GM12878 (cell line): ENCODE measurements around the gene TMEM37.

Source experiments
- BRCA1 ChIP-seq: IDR thresholded peaks from 2 replicates; pipeline ENCODE4 v1.6.1; 2011; ENCODE audit warnings: low read depth, low read length, improper control_type of control experiment
- CREM ChIP-seq: IDR thresholded peaks from 2 replicates; pipeline ENCODE4 v1.6.1; 2014; ENCODE audit warnings: antibody characterized with exemption, low read depth
- FOXK2 ChIP-seq: fragments of 450-650 bp; IDR thresholded peaks from 2 replicates; pipeline ENCODE4 v1.6.1; 2017; ENCODE audit warnings: mild to moderate bottlenecking, moderate library complexity
- RAD21 ChIP-seq: IDR thresholded peaks from 2 replicates; pipeline ENCODE4 v1.6.1; 2011; ENCODE audit warnings: mild to moderate bottlenecking, low read depth, low read length, moderate library complexity; ENCODE audit not compliant: insufficient read depth
- TBL1XR1 ChIP-seq: IDR thresholded peaks from 2 replicates; pipeline ENCODE4 v1.6.1; 2012; ENCODE audit warnings: low read depth, low read length, improper control_type of control experiment
- ZNF622 ChIP-seq: fragments of 450-650 bp; IDR thresholded peaks from 2 replicates; pipeline ENCODE4 v1.6.1; 2017; ENCODE audit warnings: mild to moderate bottlenecking, inconsistent platforms
- TF ChIP-seq, protein P1 (sequence below): fragments of 450-650 bp; IDR thresholded peaks from 2 replicates; pipeline ENCODE4 v1.6.1; 2017; ENCODE audit warnings: low read depth, mild to moderate bottlenecking, moderate library complexity
- TF ChIP-seq, protein P2 (sequence below), 3 experiments: IDR thresholded peaks in 2 of 3; conservative IDR thresholded peaks in 1 of 3; 2 replicates each; pipeline ENCODE4 v1.5.1; 2011; ENCODE audit warnings: low read depth in 3 of 3, low read length in 3 of 3, mild to moderate bottlenecking in 3 of 3, control low read depth in 2 of 3, moderate library complexity in 2 of 3, inconsistent platforms in 1 of 3, mixed read lengths in 1 of 3; ENCODE audit not compliant: control insufficient read depth in 2 of 3, insufficient read depth in 1 of 3; ENCODE audit errors: extremely low read depth in 1 of 3
- TF ChIP-seq, protein P3 (sequence below): IDR thresholded peaks from 2 replicates; pipeline ENCODE4 v1.6.1; 2011; ENCODE audit warnings: low read depth, mild to moderate bottlenecking, low read length, moderate library complexity, borderline replicate concordance; ENCODE audit errors: extremely low read depth

DNA sequence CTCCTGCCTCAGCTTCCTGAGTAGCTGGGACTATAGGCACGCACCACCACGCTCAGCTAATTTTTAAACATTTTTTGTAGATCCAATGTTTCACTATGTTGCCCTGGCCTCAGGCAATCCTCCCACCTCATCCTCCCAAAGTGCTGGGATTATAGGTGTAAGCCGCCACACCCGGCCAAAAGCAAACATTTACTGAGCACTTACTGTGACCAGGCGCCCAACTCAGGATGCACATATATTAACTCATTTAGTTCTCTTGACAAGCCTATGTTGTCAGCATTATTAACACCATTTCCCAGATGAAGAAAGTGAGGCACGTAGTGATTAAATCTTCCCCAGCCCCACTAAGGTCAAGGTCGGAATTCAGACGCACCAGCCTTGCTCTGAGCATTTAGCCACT lies 41.1 kb downstream of the TMEM37 start:
- TF ChIP-seq, protein P1, sequence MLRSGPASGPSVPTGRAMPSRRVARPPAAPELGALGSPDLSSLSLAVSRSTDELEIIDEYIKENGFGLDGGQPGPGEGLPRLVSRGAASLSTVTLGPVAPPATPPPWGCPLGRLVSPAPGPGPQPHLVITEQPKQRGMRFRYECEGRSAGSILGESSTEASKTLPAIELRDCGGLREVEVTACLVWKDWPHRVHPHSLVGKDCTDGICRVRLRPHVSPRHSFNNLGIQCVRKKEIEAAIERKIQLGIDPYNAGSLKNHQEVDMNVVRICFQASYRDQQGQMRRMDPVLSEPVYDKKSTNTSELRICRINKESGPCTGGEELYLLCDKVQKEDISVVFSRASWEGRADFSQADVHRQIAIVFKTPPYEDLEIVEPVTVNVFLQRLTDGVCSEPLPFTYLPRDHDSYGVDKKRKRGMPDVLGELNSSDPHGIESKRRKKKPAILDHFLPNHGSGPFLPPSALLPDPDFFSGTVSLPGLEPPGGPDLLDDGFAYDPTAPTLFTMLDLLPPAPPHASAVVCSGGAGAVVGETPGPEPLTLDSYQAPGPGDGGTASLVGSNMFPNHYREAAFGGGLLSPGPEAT: no peak
- TF ChIP-seq TBL1XR1 (no peak), FOXK2 (no peak), ZNF622 (no peak), CREM (no peak), RAD21 (no peak), BRCA1 (no peak)
- TF ChIP-seq, protein P2, sequence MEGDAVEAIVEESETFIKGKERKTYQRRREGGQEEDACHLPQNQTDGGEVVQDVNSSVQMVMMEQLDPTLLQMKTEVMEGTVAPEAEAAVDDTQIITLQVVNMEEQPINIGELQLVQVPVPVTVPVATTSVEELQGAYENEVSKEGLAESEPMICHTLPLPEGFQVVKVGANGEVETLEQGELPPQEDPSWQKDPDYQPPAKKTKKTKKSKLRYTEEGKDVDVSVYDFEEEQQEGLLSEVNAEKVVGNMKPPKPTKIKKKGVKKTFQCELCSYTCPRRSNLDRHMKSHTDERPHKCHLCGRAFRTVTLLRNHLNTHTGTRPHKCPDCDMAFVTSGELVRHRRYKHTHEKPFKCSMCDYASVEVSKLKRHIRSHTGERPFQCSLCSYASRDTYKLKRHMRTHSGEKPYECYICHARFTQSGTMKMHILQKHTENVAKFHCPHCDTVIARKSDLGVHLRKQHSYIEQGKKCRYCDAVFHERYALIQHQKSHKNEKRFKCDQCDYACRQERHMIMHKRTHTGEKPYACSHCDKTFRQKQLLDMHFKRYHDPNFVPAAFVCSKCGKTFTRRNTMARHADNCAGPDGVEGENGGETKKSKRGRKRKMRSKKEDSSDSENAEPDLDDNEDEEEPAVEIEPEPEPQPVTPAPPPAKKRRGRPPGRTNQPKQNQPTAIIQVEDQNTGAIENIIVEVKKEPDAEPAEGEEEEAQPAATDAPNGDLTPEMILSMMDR (IDR thresholded peaks at IDR 0.05 in 2 of 3, conservative IDR thresholded peaks at IDR 0.05 in 1 of 3; ENCODE audit: control insufficient read depth in 2 of 3, extremely low read depth in 1 of 3, insufficient read depth in 1 of 3, low read depth in 3 of 3, low read length in 3 of 3): no peak
- TF ChIP-seq, protein P3, sequence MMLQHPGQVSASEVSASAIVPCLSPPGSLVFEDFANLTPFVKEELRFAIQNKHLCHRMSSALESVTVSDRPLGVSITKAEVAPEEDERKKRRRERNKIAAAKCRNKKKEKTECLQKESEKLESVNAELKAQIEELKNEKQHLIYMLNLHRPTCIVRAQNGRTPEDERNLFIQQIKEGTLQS: no peak
